ENCODE results near the gene TEAD1.

- no peak for TF ChIP-seq POLR2A (IDR thresholded peaks at IDR 0.05; ENCODE audit: low read length)
- TF ChIP-seq, protein P1, sequence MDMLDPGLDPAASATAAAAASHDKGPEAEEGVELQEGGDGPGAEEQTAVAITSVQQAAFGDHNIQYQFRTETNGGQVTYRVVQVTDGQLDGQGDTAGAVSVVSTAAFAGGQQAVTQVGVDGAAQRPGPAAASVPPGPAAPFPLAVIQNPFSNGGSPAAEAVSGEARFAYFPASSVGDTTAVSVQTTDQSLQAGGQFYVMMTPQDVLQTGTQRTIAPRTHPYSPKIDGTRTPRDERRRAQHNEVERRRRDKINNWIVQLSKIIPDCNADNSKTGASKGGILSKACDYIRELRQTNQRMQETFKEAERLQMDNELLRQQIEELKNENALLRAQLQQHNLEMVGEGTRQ (IDR thresholded peaks at IDR 0.05), result no peak
- TF ChIP-seq BHLHE40 (IDR thresholded peaks at IDR 0.05; ENCODE audit: low read depth, low read length), result no peak
- no peak for TF ChIP-seq CTCF (IDR thresholded peaks at IDR 0.05)
- no peak for TF ChIP-seq RAD21 (conservative IDR thresholded peaks at IDR 0.05 in 1 of 2, IDR thresholded peaks at IDR 0.05 in 1 of 2)
- TF ChIP-seq REST (IDR thresholded peaks at IDR 0.05), result no peak
- TF ChIP-seq ESRRA (IDR thresholded peaks at IDR 0.05; ENCODE audit: borderline replicate concordance, low read length), result no peak
Measured at GRCh38 chr11:12733091-12733490, 58.9 kb downstream of the TEAD1 start.

Data from A549 (cell line).